ENCODE results near the gene AFG1L.

The AFG1L gene

DNA sequence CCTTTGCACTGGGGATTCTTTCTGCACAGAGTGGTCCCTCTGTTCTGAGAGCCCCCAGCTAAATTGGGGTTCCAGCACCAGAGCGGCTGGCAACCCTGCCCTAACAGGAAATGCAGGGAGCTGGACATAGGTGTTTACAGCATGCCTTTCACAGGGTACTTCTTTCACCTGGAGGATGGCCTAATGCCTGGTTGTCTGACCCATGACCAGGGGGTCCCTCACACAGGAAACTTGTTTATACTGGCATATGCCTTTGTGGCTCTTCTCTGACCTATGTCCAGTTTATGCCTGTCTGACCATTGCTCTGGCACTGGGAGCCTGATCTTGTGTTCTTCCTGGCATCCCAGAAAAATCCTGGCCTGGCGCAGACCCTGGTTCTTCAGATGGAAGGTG is 66.1 kb downstream of the AFG1L start:
- no peak overlapping the region for H3K4me2 ChIP-seq (ENCODE audit: low read length)
- TF ChIP-seq, protein P1, sequence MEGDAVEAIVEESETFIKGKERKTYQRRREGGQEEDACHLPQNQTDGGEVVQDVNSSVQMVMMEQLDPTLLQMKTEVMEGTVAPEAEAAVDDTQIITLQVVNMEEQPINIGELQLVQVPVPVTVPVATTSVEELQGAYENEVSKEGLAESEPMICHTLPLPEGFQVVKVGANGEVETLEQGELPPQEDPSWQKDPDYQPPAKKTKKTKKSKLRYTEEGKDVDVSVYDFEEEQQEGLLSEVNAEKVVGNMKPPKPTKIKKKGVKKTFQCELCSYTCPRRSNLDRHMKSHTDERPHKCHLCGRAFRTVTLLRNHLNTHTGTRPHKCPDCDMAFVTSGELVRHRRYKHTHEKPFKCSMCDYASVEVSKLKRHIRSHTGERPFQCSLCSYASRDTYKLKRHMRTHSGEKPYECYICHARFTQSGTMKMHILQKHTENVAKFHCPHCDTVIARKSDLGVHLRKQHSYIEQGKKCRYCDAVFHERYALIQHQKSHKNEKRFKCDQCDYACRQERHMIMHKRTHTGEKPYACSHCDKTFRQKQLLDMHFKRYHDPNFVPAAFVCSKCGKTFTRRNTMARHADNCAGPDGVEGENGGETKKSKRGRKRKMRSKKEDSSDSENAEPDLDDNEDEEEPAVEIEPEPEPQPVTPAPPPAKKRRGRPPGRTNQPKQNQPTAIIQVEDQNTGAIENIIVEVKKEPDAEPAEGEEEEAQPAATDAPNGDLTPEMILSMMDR (IDR thresholded peaks at IDR 0.05; ENCODE audit: low read depth, low read length), result no peak
- no peak for TF ChIP-seq EZH2phosphoT487 (IDR thresholded peaks at IDR 0.05; ENCODE audit: low read depth)
- H3K27ac ChIP-seq (ENCODE audit: low read length), result no peak overlapping the region
- no peak overlapping the region for H3K9ac ChIP-seq (ENCODE audit: low read length)
- peaks cover 20% of the 10 kb centered on the region for H3K4me1 ChIP-seq (ENCODE audit: low read length)
- H2AFZ ChIP-seq (ENCODE audit: low read depth, low read length), result no peak overlapping the region
- H3K27me3 ChIP-seq (ENCODE audit: low read depth, low read length), result no peaks in the 10 kb centered on the region
- H3K4me3 ChIP-seq (ENCODE audit: low read length), result no peak overlapping the region
- no peaks in the 10 kb centered on the region for H3K79me2 ChIP-seq (ENCODE audit: low read length)
- H4K20me1 ChIP-seq (ENCODE audit: insufficient read depth, low read length), result no peaks in the 10 kb centered on the region
- H3K36me3 ChIP-seq (replicated peaks; ENCODE audit: low read depth, low read length), result no peaks in the 10 kb centered on the region
- no peaks in the 10 kb centered on the region for H3K9me3 ChIP-seq (ENCODE audit: insufficient read depth, low read length)

DNA sequence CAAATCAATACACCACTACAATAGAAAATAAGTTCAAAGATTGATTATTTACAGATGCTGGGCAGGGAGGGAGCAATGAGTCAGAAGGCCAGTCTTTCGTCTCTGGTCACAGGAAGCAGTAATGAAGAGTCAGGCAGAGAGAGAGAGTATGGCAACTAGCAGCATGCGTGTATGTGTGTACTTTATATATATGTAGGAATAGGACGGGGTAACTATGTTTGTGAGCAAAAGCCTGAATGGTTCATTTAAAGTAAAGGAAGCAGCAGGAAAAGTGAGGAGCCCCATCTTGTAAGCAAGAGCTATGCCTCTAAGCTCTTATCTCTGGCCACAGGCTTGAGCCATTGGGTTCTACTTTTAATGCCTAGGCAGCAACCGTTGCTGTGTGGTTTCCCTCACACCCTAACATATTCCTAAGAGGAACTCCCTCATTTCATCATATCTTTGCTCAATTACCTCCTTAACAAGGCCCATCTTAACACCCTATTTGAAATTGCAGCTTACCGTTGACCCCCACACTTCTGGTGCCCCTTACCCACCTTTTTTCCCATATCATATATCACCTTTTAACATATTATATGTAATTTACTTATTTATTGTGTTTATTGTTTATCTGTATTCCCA is 66.6 kb downstream of the AFG1L start:
- Histone ChIP-seq H3K79me2 (ENCODE audit: low read length) (no peaks in the 10 kb centered on the region), H2AFZ (ENCODE audit: low read depth, low read length) (no peak overlapping the region), H3K9ac (ENCODE audit: low read length) (no peak overlapping the region), H3K4me3 (ENCODE audit: low read length) (no peak overlapping the region), H3K4me1 (ENCODE audit: low read length) (peaks cover 20% of the 10 kb centered on the region), H3K9me3 (ENCODE audit: insufficient read depth, low read length) (no peaks in the 10 kb centered on the region), H3K27me3 (ENCODE audit: low read depth, low read length) (no peaks in the 10 kb centered on the region), H3K4me2 (ENCODE audit: low read length) (no peak overlapping the region), H4K20me1 (ENCODE audit: insufficient read depth, low read length) (no peaks in the 10 kb centered on the region), H3K36me3 (replicated peaks; ENCODE audit: low read depth, low read length) (no peaks in the 10 kb centered on the region), H3K27ac (ENCODE audit: low read length) (no peak overlapping the region)
- no peak for TF ChIP-seq EZH2phosphoT487 (IDR thresholded peaks at IDR 0.05; ENCODE audit: low read depth)
- TF ChIP-seq, protein P1 (IDR thresholded peaks at IDR 0.05; ENCODE audit: low read depth, low read length), result no peak

DNA sequence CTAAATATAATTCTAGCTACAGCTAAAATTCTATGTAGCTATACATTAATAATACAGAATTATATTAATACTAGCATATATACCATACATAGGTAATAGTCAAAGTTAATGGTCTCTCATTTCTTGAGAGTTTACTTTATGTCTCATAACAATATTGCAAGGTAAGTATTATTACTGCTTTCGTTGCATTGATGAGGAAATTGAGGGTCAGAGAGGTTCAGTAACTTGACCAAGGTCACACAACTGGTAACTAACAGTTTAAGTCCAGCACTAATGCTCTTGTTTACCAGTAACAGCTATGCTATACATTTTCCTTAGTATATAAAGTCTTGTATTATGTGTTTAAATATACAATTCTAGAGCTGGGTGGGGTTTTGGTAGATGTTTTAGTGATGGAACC is 67.6 kb downstream of the AFG1L start:
- Histone ChIP-seq H3K4me3 (ENCODE audit: low read length) (no peak overlapping the region), H2AFZ (ENCODE audit: low read depth, low read length) (no peak overlapping the region), H3K36me3 (replicated peaks; ENCODE audit: low read depth, low read length) (no peaks in the 10 kb centered on the region), H3K9me3 (ENCODE audit: insufficient read depth, low read length) (no peaks in the 10 kb centered on the region), H4K20me1 (ENCODE audit: insufficient read depth, low read length) (no peaks in the 10 kb centered on the region), H3K4me1 (ENCODE audit: low read length) (peaks cover 20% of the 10 kb centered on the region), H3K9ac (ENCODE audit: low read length) (no peak overlapping the region), H3K27ac (ENCODE audit: low read length) (no peak overlapping the region), H3K79me2 (ENCODE audit: low read length) (no peaks in the 10 kb centered on the region), H3K4me2 (ENCODE audit: low read length) (no peak overlapping the region), H3K27me3 (ENCODE audit: low read depth, low read length) (no peaks in the 10 kb centered on the region)
- TF ChIP-seq, protein P1 (IDR thresholded peaks at IDR 0.05; ENCODE audit: low read depth, low read length), result no peak
- TF ChIP-seq EZH2phosphoT487 (IDR thresholded peaks at IDR 0.05; ENCODE audit: low read depth), result no peak

DNA sequence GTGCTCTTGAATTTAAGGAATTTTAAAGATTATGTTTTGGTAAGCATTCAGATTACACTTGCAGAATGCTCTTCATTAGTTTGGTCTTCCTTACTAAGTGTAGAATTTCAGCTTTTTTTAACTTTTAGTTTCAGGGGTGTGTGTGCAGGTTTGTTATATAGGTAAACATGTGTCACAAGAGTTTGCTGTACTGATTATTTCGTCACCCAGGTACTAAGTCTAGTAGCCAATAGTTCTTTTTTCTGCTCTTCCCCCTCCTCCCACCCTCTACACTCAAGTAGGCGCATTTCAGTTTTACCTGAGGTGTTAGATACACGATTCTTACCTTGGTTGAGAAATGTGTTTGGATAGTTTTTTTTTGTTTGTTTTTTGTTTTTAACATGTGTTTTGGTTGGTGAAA is 68.3 kb downstream of the AFG1L start:
- TF ChIP-seq EZH2phosphoT487 (IDR thresholded peaks at IDR 0.05; ENCODE audit: low read depth), result no peak
- TF ChIP-seq, protein P1 (IDR thresholded peaks at IDR 0.05; ENCODE audit: low read depth, low read length), result no peak
- H3K27ac ChIP-seq (ENCODE audit: low read length), result no peak overlapping the region
- no peaks in the 10 kb centered on the region for H4K20me1 ChIP-seq (ENCODE audit: insufficient read depth, low read length)
- no peaks in the 10 kb centered on the region for H3K27me3 ChIP-seq (ENCODE audit: low read depth, low read length)
- no peaks in the 10 kb centered on the region for H3K36me3 ChIP-seq (replicated peaks; ENCODE audit: low read depth, low read length)
- peaks cover 20% of the 10 kb centered on the region for H3K4me1 ChIP-seq (ENCODE audit: low read length)
- 0 out of 2 replicates have a peak overlapping the region, but pooled peaks have one; percentile 82 for H3K4me2 ChIP-seq (ENCODE audit: low read length)
- H3K9ac ChIP-seq (ENCODE audit: low read length), result no peak overlapping the region
- no peaks in the 10 kb centered on the region for H3K79me2 ChIP-seq (ENCODE audit: low read length)
- H3K9me3 ChIP-seq (ENCODE audit: insufficient read depth, low read length), result no peaks in the 10 kb centered on the region
- no peak overlapping the region for H2AFZ ChIP-seq (ENCODE audit: low read depth, low read length)
- no peak overlapping the region for H3K4me3 ChIP-seq (ENCODE audit: low read length)

Measured in OCI-LY3 (cell line).